Transverse colon (tissue), 4 donors: ENCODE data around the gene NXPH3. TPM values are rescaled to one million over a fixed set of nuclear protein-coding genes. Genes with fewer than 3 reads are reported as not detected.

Source experiments
- DNase-seq: peaks from one replicate; pipeline ENCODE4 v3.0.0-alpha.2; 2019
- H3K27ac ChIP-seq, 4 donors: fragments of 200-600 bp; sonication (generic); 2 replicates each; pipeline ENCODE4 v1.5.1; 2016 to 2018; ENCODE audit warnings: inconsistent platforms in 4 of 4
- H3K27me3 ChIP-seq: fragments of 200-600 bp; sonication (generic); 2 replicates; pipeline ENCODE4 v1.5.1; 2017; ENCODE audit warnings: inconsistent platforms
- H3K36me3 ChIP-seq, 4 donors: fragments of 200-600 bp; sonication (generic); 2 replicates each; pipeline ENCODE4 v1.5.1; 2017 to 2019; ENCODE audit warnings: inconsistent platforms in 4 of 4
- H3K4me1 ChIP-seq, 4 donors: fragments of 200-600 bp; sonication (generic); 2 replicates each; pipeline ENCODE4 v1.5.1; 2017 to 2020; ENCODE audit warnings: inconsistent platforms in 4 of 4
- H3K4me3 ChIP-seq, 4 donors: fragments of 200-600 bp; sonication (generic); 1 replicate in 1 of 4; 2 replicates in 3 of 4; pipeline versions ENCODE4 v1.5.1 to v1.6.1; 2017 to 2019; ENCODE audit warnings: inconsistent platforms in 4 of 4
- H3K9me3 ChIP-seq, 2 donors: fragments of 200-600 bp; sonication (generic); 2 replicates each; pipeline ENCODE4 v1.5.1; 2017 to 2019; ENCODE audit warnings: inconsistent platforms in 2 of 2
- EP300 ChIP-seq: sonication (generic); formaldehyde crosslinking; IDR thresholded peaks from one replicate; pipeline ENCODE4 v1.6.1; 2017; ENCODE audit warnings: antibody characterized with exemption, low read depth
- POLR2A ChIP-seq: fragments of 450-650 bp; IDR thresholded peaks from one replicate; pipeline ENCODE4 v1.6.1; 2016; ENCODE audit warnings: antibody characterized with exemption, mild to moderate bottlenecking, moderate library complexity
- POLR2AphosphoS5 ChIP-seq, 3 donors: sonication (generic); formaldehyde crosslinking; IDR thresholded peaks; one replicate each; pipeline ENCODE4 v1.6.1; 2016; ENCODE audit warnings: antibody characterized with exemption in 3 of 3
- WGBS, 2 donors: methylation state at CpG; one replicate each; pipeline ENCODE4 v1.1.5; 2018; ENCODE audit warnings: low coverage in 1 of 2; 5-methylcytosine and 5-hydroxymethylcytosine counted together
- in situ Hi-C, 4 donors: fragments of 200-750 bp; cut with MboI; loops; one replicate each; pipeline versions ENCODE4 v1.15.0 to v1.15.1; 2017; ENCODE audit warnings: low sequenced_read_pairs in 3 of 4, low pct_ligation_motif_present in 1 of 4, low pct_unique_long_range_greater_than_20kb in 1 of 4
- intact Hi-C: fragments of 100-400 bp; cut with DNase I; formaldehyde crosslinking; loops from one replicate; pipeline ENCODE4 v1.15.1; 2023; ENCODE audit warnings: low total_unique reads
- total RNA-seq, 4 donors: library from RNA; depleted of rRNA; stranded (reverse); fragments of >200 nt; gene quantifications; one replicate each; pipeline ENCODE4 v1.1.0, GENCODE V29; 2016
- TF ChIP-seq, protein P1 (sequence below), 5 experiments: fragments of 200-600 bp in 3 of 5; fragments of 450-650 bp in 2 of 5; sonication (generic) in 3 of 5; IDR thresholded peaks; 1 replicate in 2 of 5; 2 replicates in 3 of 5; pipeline ENCODE4 v1.5.1; 2016 to 2017; ENCODE audit warnings: antibody characterized with exemption in 5 of 5, inconsistent platforms in 3 of 5, mild to moderate bottlenecking in 2 of 5, moderate library complexity in 1 of 5

Gene NXPH3
- total RNA-seq, 4 donors from 2014 or later, result 0.20 to 4.6 (median 2.6) TPM

- in situ Hi-C loops (no loop called here), intact Hi-C loops (no loop called here)
- no peaks in the 10 kb centered on the region for H3K36me3 ChIP-seq
- H3K27me3 ChIP-seq, result peaks cover 4% of the 10 kb centered on the region
- H3K27ac ChIP-seq, result no peak overlapping the region
- DNase-seq, result no peak
- H3K4me3 ChIP-seq, result no peak overlapping the region
- no peak for TF ChIP-seq POLR2A
- TF ChIP-seq POLR2AphosphoS5 (IDR thresholded peaks at IDR 0.05), result no peak
- TF ChIP-seq EP300, result no peak
- TF ChIP-seq, protein P1, sequence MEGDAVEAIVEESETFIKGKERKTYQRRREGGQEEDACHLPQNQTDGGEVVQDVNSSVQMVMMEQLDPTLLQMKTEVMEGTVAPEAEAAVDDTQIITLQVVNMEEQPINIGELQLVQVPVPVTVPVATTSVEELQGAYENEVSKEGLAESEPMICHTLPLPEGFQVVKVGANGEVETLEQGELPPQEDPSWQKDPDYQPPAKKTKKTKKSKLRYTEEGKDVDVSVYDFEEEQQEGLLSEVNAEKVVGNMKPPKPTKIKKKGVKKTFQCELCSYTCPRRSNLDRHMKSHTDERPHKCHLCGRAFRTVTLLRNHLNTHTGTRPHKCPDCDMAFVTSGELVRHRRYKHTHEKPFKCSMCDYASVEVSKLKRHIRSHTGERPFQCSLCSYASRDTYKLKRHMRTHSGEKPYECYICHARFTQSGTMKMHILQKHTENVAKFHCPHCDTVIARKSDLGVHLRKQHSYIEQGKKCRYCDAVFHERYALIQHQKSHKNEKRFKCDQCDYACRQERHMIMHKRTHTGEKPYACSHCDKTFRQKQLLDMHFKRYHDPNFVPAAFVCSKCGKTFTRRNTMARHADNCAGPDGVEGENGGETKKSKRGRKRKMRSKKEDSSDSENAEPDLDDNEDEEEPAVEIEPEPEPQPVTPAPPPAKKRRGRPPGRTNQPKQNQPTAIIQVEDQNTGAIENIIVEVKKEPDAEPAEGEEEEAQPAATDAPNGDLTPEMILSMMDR (IDR thresholded peaks at IDR 0.05), result no peak
- H3K4me1 ChIP-seq, result no peaks in the 10 kb centered on the region
- H3K9me3 ChIP-seq, result no peaks in the 10 kb centered on the region
- WGBS, 2 donors, result 91% methylated on average over 5 of the region's 5 CpGs; no CpG with 5 or more reads in 1 of the 2 donors
Measured at GRCh38 chr17:49583226-49583625, 7.6 kb downstream of the NXPH3 start.

GRCh38 chr17:49583889-49584288 lies 8.2 kb downstream of the NXPH3 start:
- H3K4me1 ChIP-seq, result no peaks in the 10 kb centered on the region
- intact Hi-C loops (no loop called here), in situ Hi-C loops (no loop called here)
- no peaks in the 10 kb centered on the region for H3K9me3 ChIP-seq
- H3K36me3 ChIP-seq, result no peaks in the 10 kb centered on the region
- WGBS, 2 donors, result 87% methylated on average over 4 of the region's 4 CpGs; no CpG with 5 or more reads in 1 of the 2 donors
- TF ChIP-seq POLR2A (no peak), POLR2AphosphoS5 (IDR thresholded peaks at IDR 0.05) (no peak), EP300 (no peak)
- TF ChIP-seq, protein P1 (IDR thresholded peaks at IDR 0.05), result no peak
- no peak overlapping the region for H3K27ac ChIP-seq
- DNase-seq, result no peak
- H3K4me3 ChIP-seq, result no peak overlapping the region
- no peaks in the 10 kb centered on the region for H3K27me3 ChIP-seq

GRCh38 chr17:49585422-49586027 lies 9.9 kb downstream of the NXPH3 start:
- Histone ChIP-seq H3K36me3 (no peaks in the 10 kb centered on the region), H3K4me3 (no peak overlapping the region), H3K4me1 (no peaks in the 10 kb centered on the region), H3K9me3 (no peaks in the 10 kb centered on the region), H3K27ac (no peak overlapping the region), H3K27me3 (no peaks in the 10 kb centered on the region)
- in situ Hi-C loops, result no loop called here
- intact Hi-C loops, result no loop called here
- TF ChIP-seq POLR2A (no peak), POLR2AphosphoS5 (IDR thresholded peaks at IDR 0.05) (no peak), EP300 (no peak)
- TF ChIP-seq, protein P1 (IDR thresholded peaks at IDR 0.05), result no peak
- no peak for DNase-seq
- 66% methylated on average over 3 of the region's 3 CpGs; no CpG with 5 or more reads in 1 of the 2 donors for WGBS, 2 donors

- peaks cover 0 to 5% (median 0%) of the 10 kb centered on the region in 4 donors for H3K36me3 ChIP-seq
- 79 to 100% methylated on average over 1 to 12 of the region's 12 CpGs for WGBS, 2 donors
- TF ChIP-seq, protein P1 (IDR thresholded peaks at IDR 0.05), result no peak
- intact Hi-C loops, result no loop called here
- in situ Hi-C loops, result no loop called here
- H3K27me3 ChIP-seq, result no peaks in the 10 kb centered on the region
- DNase-seq, result no peak
- no peak overlapping the region for H3K4me3 ChIP-seq
- H3K27ac ChIP-seq, result no peak overlapping the region
- H3K4me1 ChIP-seq, result no peaks in the 10 kb centered on the region
- no peaks in the 10 kb centered on the region for H3K9me3 ChIP-seq
Measured at GRCh38 chr17:49587366-49588073, 11.8 kb downstream of the NXPH3 start.
